Myocyte (in vitro differentiated cells): Measurements from ENCODE around the gene ALDH3B2. TPM values are rescaled to one million over a fixed set of nuclear protein-coding genes. Genes with fewer than 3 reads are reported as not detected.
"Not testable (repeated sequence)": the region's sequence is repeated elsewhere in the genome, so short reads cannot be mapped to it uniquely, and the experiment has no call there.

Experiments used
- DNase-seq: peaks from one replicate; pipeline ENCODE4 v3.0.0-alpha.2; 2012; ENCODE audit warnings: low read depth
- polyA plus RNA-seq: library from polyadenylated mRNA; unstranded; fragments of >200 nt; gene quantifications from one replicate; pipeline ENCODE4 v1.2.1, GENCODE V29; 2012; ENCODE audit warnings: missing spikeins
- total RNA-seq: library from RNA; depleted of rRNA; stranded (reverse); fragments of >200 nt; gene quantifications from 2 replicates; pipeline ENCODE4 v1.2.3, GENCODE V29; 2014

ALDH3B2 gene
- total RNA-seq: not detected in 2 replicates
- polyA plus RNA-seq: not detected

- no peak for DNase-seq
Observed at GRCh38 chr11:67674442-67674871, at the start of gene ALDH3B2. ALDH3B2 (minus strand) TSS chr11:67674623; CDS start chr11:67666935, 7,688 bp downstream.

DNA sequence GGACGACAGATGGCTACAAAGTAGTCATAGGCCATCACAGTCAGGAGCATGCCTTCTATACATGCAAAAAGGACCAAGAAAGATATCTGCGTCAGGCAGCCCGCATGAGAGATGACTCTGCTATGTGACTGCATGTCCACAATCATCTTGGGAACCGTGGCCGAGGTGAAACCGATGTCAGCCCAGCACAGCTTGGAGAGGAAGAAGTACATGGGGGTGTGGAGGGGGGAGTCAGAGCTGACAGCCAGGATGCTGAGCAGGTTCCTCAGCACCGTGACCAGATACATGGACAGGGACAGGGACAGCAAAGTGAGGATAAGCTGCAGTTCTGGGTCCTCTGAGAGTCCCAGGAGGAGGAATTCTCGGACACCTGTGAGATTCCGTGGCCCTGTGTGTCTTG is 48.6 kb upstream of the ALDH3B2 start:
- not testable (repeated sequence) for DNase-seq

- not testable (repeated sequence) for DNase-seq
Observed at GRCh38 chr11:67716226-67716625, 41.8 kb upstream of the ALDH3B2 start.

- DNase-seq: not testable (repeated sequence)
Observed at GRCh38 chr11:67715801-67716200, 41.4 kb upstream of the ALDH3B2 start.

- DNase-seq: not testable (repeated sequence)
Observed at GRCh38 chr11:67713892-67714509, 39.6 kb upstream of the ALDH3B2 start.

GRCh38 chr11:67711676-67712075 is 37.3 kb upstream of the ALDH3B2 start:
- DNase-seq: not testable (repeated sequence)

- DNase-seq: not testable (repeated sequence)
Observed at GRCh38 chr11:67711212-67711611, 36.8 kb upstream of the ALDH3B2 start.

- DNase-seq: not testable (repeated sequence)
Observed at GRCh38 chr11:67709806-67710205, 35.4 kb upstream of the ALDH3B2 start.

- DNase-seq: no peak
Observed at GRCh38 chr11:67705264-67705663, 30.8 kb upstream of the ALDH3B2 start.

GRCh38 chr11:67704524-67704923 is 30.1 kb upstream of the ALDH3B2 start:
- DNase-seq: no peak

DNA sequence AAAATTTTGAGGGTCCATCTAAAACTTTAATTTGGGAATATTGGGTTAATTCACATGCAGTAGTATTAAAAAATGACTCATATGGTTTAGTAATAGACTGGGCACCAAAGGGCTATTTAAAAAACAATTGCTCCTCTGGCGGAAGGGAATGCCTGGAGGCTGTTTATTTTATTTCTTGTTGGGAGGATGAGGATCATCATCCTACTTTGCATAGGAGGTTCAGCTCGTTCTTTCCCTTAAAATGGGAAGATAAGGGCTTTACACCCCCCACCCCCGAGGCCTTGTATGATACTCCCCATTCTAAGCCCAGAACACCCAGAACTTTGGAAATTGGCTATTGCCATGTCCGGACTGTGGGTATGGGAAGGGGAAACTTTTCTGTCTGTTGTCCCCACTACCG is 29.3 kb upstream of the ALDH3B2 start:
- DNase-seq: not testable (repeated sequence)

DNA sequence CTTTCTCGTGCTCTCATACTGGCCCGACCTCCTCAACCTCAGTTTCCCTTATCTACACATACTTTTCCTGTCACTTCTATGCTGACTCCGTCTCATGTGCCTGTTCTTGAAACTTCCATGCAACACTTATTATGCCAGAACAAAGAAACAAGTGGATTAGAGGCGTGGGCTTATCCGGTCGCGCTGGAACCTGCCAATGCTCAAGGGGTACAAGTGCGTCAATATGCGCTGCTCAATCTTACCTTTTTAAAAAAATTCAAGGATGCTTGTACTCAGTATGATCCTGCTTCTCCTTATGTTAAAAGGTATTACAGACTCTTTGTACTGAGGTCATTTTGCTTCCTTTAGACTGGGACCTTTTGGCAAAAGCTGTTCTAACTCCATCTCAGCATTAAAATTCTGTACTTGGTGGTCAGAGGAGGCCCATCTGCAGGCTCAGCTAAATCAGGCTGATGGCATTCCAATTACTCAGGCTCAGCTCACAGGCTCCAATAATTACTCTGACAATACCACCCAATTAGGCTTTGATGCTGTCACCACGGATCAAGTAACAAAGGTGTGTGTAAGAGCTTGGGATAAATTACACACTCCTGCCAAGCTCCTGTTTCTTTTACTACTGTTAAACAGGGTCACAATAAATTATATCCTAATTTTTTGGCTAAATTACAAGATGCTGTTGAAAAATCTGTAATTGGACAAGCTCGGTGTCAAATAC is 26.3 kb upstream of the ALDH3B2 start:
- no peak for DNase-seq

- no peak for DNase-seq
Observed at GRCh38 chr11:67700141-67700540, 25.7 kb upstream of the ALDH3B2 start.

GRCh38 chr11:67699521-67699920 is 25.1 kb upstream of the ALDH3B2 start:
- no peak for DNase-seq

DNA sequence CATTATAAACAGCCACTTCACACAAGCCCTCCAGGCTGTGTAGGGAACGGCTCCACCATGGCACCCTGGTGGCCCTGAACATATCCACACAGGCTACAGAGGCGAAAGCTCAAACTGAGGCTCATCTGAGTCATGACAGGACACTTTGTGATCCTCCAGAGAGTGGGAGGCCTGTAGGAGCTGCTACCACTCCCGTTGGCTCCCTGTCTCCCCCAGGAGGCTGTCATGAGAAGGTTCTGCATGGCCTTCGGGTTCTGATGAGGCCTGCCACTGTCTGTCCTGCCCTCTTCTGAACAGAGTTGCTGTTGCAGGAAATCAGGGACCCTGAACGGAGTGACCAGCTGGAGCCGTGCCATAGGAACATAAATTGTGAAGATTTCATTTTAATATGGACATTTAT is 23.8 kb upstream of the ALDH3B2 start:
- DNase-seq: no peak

DNA sequence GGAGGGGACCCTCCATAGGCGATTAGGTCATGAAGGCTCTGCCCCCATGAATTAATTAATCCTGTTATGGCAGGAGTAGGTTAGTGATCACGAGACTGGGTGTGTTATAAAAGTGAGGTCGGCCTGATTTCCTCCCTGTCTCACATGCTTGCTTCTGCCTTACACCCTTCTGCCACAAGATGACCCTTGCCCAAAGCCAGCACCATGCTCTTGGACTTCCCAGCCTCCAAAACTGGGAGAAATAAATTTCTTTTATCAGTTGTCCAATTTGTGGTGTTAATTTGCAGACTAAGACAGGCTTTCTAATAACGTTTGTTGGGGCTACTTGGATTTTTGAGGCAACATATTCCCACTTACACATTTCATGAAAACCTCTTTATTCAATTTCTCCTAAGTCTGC is 23.4 kb upstream of the ALDH3B2 start:
- no peak for DNase-seq

DNA sequence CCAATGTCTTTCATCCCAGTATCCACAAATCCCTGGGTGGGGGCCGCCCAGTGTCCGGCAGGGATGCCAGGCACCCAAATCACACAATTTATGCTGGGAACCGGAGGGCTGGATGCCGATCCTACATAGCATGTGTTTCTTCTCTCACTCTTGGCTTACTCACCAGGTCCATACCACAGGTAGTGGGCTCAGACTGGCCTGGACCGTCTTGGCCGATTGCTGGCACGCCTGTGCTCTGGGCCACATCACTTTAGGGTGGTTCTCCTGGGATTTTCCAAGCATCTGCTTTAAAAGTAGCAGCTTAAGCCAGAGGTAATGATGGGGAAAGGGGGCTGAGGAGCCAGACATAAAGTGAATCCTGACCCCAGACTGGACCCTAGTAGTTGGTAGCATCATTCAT is 22.6 kb upstream of the ALDH3B2 start:
- no peak for DNase-seq

DNA sequence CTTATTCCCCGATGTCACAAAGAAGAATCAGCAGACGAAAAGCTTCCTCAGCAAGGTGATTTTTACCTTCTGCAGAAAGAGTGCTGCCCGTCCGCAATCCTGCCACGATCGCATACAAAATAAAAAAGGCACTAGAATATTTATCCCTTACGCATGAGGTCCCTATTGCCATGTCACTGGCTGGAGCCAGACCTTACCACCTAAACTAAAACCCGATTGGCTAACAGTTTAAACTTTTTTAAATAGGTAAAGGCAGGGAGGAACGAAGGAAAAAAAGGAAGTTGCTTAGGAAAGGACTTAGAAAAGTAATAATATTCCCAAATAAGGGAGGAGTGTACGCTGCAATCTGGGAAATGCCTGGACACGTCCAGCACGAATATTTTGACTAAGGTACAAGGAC is 21.2 kb upstream of the ALDH3B2 start:
- DNase-seq: no peak

GRCh38 chr11:67694875-67695555 is 20.6 kb upstream of the ALDH3B2 start:
- DNase-seq: no peak

- no peak for DNase-seq
Observed at GRCh38 chr11:67691149-67691548, 16.7 kb upstream of the ALDH3B2 start.

GRCh38 chr11:67689178-67689577 is 14.8 kb upstream of the ALDH3B2 start:
- DNase-seq: no peak

DNA sequence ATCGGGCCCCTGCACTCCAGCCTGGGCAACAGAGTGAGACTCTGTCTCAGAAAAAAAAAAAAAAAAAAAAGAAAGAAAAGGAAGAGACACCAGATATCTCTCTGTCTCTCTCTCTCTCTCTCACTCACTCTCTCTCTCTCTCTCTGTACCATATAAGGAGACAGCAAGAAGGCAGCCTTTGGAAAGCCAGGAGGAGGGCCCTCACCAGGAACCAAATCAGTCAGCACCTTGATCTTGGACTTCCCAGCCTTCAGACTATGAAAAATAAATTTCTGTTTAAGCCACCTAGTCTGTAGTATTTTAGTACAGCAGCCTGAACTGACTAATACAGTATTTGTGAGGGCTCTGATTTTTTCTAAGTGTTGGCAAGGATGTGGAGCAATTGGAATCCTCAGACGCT is 13.6 kb upstream of the ALDH3B2 start:
- DNase-seq: no peak
